Hippocampal formation (tissue), 2 donors: Measurements from ENCODE around the gene PIWIL1.

Source experiments
- DNase-seq, 2 donors: peaks; one replicate each; lab custom pipeline; 2025; lab: John Stamatoyannopoulos, UW

Gene PIWIL1

GRCh38 chr12:130337488-130338303, at the start of gene PIWIL1:
Gene PIWIL1, plus strand, starts transcription at chr12:130337887. Its CDS starts 4,705 bp downstream, at chr12:130342592.
- no peak for DNase-seq

GRCh38 chr12:130288206-130288605, 49.5 kb upstream of the PIWIL1 start:
- DNase-seq, result no peak

GRCh38 chr12:130288691-130289090, 49.0 kb upstream of the PIWIL1 start:
- no peak for DNase-seq

GRCh38 chr12:130290114-130290513, 47.6 kb upstream of the PIWIL1 start:
- no peak for DNase-seq

GRCh38 chr12:130298322-130299021, 39.2 kb upstream of the PIWIL1 start:
- DNase-seq, result no peak

- no peak for DNase-seq
Measured at GRCh38 chr12:130299574-130299973, 38.1 kb upstream of the PIWIL1 start.

GRCh38 chr12:130300090-130300489, 37.6 kb upstream of the PIWIL1 start:
- DNase-seq, result no peak

- no peak for DNase-seq
Measured at GRCh38 chr12:130300737-130301535, 36.8 kb upstream of the PIWIL1 start.

GRCh38 chr12:130301559-130301958, 36.1 kb upstream of the PIWIL1 start:
- DNase-seq, result no peak

GRCh38 chr12:130303781-130304180, 33.9 kb upstream of the PIWIL1 start:
- DNase-seq, result no peak

- no peak for DNase-seq
Measured at GRCh38 chr12:130307859-130308258, 29.8 kb upstream of the PIWIL1 start.

- no peak for DNase-seq
Measured at GRCh38 chr12:130308393-130308792, 29.3 kb upstream of the PIWIL1 start.

GRCh38 chr12:130316251-130316650, 21.4 kb upstream of the PIWIL1 start:
- DNase-seq, result no peak

GRCh38 chr12:130320536-130320935, 17.2 kb upstream of the PIWIL1 start:
- DNase-seq, result no peak

GRCh38 chr12:130322263-130322662, 15.4 kb upstream of the PIWIL1 start:
- no peak for DNase-seq

GRCh38 chr12:130330685-130331084, 7.0 kb upstream of the PIWIL1 start:
- no peak for DNase-seq

GRCh38 chr12:130331146-130331545, 6.5 kb upstream of the PIWIL1 start:
- DNase-seq, result no peak

- no peak for DNase-seq
Measured at GRCh38 chr12:130333341-130333740, 4.3 kb upstream of the PIWIL1 start.

- DNase-seq, result no peak
Measured at GRCh38 chr12:130334399-130334798, 3.3 kb upstream of the PIWIL1 start.

GRCh38 chr12:130334937-130335336, 2.8 kb upstream of the PIWIL1 start:
- no peak for DNase-seq

- peak; percentile 3 to 54 for DNase-seq
Measured at GRCh38 chr12:130335517-130336392, 1.9 kb upstream of the PIWIL1 start.
